Small intestine (tissue), 7 donors: ENCODE measurements around the gene SPATA33. TPM values are rescaled to one million over a fixed set of nuclear protein-coding genes. Genes with fewer than 3 reads are reported as not detected.

Source experiments
- DNase-seq, 2 donors: peaks; one replicate each; pipeline versions ENCODE4 v3.0.0 to v3.0.0-alpha.2; 2013
- FAIRE-seq: peaks from 2 replicates; lab custom pipeline; 2012; peaks lifted over from hg19 to GRCh38; lab: Jason Lieb, UNC
- H3K27ac ChIP-seq, 3 donors: one replicate each; pipeline ENCODE4 v1.5.1; 2013; ENCODE audit warnings: low read length in 2 of 3, mild to moderate bottlenecking in 2 of 3, control low read depth in 1 of 3, inconsistent platforms in 1 of 3, low read depth in 1 of 3, moderate library complexity in 1 of 3
- H3K27me3 ChIP-seq, 3 donors: one replicate each; pipeline ENCODE4 v1.6.1; 2013; ENCODE audit warnings: low read length in 3 of 3, inconsistent platforms in 1 of 3; ENCODE audit not compliant: control insufficient read depth in 3 of 3, insufficient read depth in 3 of 3
- H3K36me3 ChIP-seq, 3 donors: one replicate each; pipeline ENCODE4 v1.6.1; 2013; ENCODE audit warnings: low read length in 3 of 3, inconsistent platforms in 1 of 3, low read depth in 1 of 3, mild to moderate bottlenecking in 1 of 3, moderate library complexity in 1 of 3; ENCODE audit not compliant: control insufficient read depth in 3 of 3, insufficient read depth in 2 of 3
- H3K4me1 ChIP-seq, 3 donors: one replicate each; pipeline ENCODE4 v1.6.1; 2013; ENCODE audit warnings: low read length in 2 of 3, inconsistent platforms in 1 of 3, low read depth in 1 of 3, mild to moderate bottlenecking in 1 of 3, moderate library complexity in 1 of 3; ENCODE audit not compliant: control insufficient read depth in 3 of 3, insufficient read depth in 2 of 3
- H3K4me3 ChIP-seq, 3 donors: one replicate each; pipeline ENCODE4 v1.5.1; 2013; ENCODE audit warnings: low read length in 3 of 3, control low read depth in 1 of 3, inconsistent platforms in 1 of 3, low read depth in 1 of 3, mild to moderate bottlenecking in 1 of 3, moderate library complexity in 1 of 3
- H3K9me3 ChIP-seq, 2 donors: one replicate each; pipeline ENCODE4 v1.6.1; 2013; ENCODE audit warnings: low read depth in 1 of 2, low read length in 1 of 2; ENCODE audit not compliant: control insufficient read depth in 2 of 2, insufficient read depth in 1 of 2
- WGBS, 3 donors: extraction: QIAGEN DNeasy Blood & Tissue Kit; methylation state at CpG; one replicate each; pipeline ENCODE4 v1.1.7; 2013; 5-methylcytosine and 5-hydroxymethylcytosine counted together
- polyA plus RNA-seq, 4 donors: library from polyadenylated mRNA; stranded (reverse) in 3 of 4; unstranded in 1 of 4; fragments of 200-250 nt in 3 of 4; fragments of 120-200 nt in 1 of 4; gene quantifications; one replicate each; pipeline versions ENCODE4 v1.2.1 to v1.2.3, GENCODE V29; 2013
- donor health status: healthy with polysubstance abuse.
- donor health status: control.
- donor health status: control.
- donor health status: Bipolar disorder and iron deficiency.
- donor health status: healthy.

Gene SPATA33
- polyA plus RNA-seq, 4 donors: 6.5 to 17.0 (median 8.1) TPM

GRCh38 chr16:89708481-89708931 is 50.9 kb downstream of the SPATA33 start:
- no peaks in the 10 kb centered on the region for H3K9me3 ChIP-seq
- no peak overlapping the region for H3K4me3 ChIP-seq
- no peak overlapping the region for H3K27ac ChIP-seq
- 46 to 82% (median 76%) methylated on average over 14 to 19 of the region's 19 CpGs for WGBS, 3 donors
- H3K36me3 ChIP-seq: peaks cover 0 to 36% (median 0%) of the 10 kb centered on the region in 3 donors
- DNase-seq: peak in 1 of 2 donors; percentile 68
- no peaks in the 10 kb centered on the region for H3K4me1 ChIP-seq
- H3K27me3 ChIP-seq: peaks cover 0 to 5% (median 0%) of the 10 kb centered on the region in 3 donors
- no peak for FAIRE-seq

DNA sequence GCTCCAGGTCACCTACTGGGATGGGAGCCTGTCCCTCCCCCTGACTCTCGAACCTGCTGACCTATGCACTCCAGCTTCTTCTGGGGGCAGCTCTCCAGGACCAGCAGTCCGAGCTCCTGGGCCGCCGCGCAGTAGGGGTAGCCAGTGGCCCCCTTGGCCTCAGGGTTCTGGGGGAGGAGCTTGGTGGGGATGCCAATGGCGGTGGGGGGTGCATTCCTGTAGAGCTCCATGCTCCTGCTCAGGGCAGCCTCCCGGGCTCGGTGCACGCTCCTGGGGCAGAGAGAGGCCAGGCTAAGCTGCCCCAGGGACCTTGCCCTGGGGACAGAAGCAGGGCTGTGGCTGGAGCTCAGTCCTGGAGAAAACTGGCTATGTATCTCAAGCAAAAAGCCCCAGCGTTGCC is 51.5 kb downstream of the SPATA33 start:
- Histone ChIP-seq H3K9me3 (no peaks in the 10 kb centered on the region), H3K4me1 (no peaks in the 10 kb centered on the region), H3K4me3 (no peak overlapping the region), H3K27ac (no peak overlapping the region), H3K27me3 (peaks cover 0 to 5% (median 0%) of the 10 kb centered on the region in 3 donors), H3K36me3 (peaks cover 0 to 39% (median 0%) of the 10 kb centered on the region in 3 donors)
- DNase-seq: no peak
- 81 to 94% (median 87%) methylated on average over 10 of the region's 10 CpGs for WGBS, 3 donors
- no peak for FAIRE-seq

DNA sequence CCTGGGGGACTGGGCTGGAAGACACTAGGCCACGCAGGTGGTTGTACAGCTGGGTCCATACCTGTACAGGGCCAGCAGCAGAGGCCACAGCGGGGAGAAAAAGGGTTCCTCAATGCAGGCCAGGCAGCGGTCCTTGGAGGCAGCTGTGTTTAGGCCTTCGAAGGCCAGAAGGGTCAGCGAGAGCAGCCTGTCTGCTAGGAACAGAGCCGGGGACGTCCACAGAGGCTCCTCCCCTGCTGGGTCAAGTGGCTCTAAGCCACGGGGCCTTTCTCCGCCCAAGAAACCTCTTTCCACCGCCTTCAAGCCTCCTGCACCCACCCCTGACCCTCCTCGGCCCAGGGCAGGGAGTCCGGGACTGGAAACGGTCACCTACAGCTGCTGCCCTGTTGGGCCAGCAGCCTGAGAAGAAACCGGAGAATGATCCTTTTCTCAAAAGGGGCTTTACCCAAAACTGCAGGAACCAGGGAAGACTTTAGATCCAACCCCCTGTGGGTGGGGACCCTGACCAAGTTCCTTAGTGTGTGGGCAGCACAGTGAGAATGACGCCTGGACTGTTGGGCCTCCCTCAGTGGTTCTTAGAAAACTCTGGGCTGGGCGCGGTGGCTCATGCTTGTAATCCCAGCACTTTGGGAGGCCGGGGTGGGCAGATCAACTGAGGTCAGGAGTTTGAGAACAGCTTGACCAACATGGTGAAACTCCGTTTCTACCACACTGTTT is 52.2 kb downstream of the SPATA33 start:
- WGBS, 3 donors: 84 to 90% (median 90%) methylated on average over 19 of the region's 19 CpGs
- Histone ChIP-seq H3K36me3 (peaks cover 0 to 43% (median 0%) of the 10 kb centered on the region in 3 donors), H3K9me3 (no peaks in the 10 kb centered on the region), H3K4me1 (no peaks in the 10 kb centered on the region), H3K27me3 (peaks cover 0 to 5% (median 0%) of the 10 kb centered on the region in 3 donors), H3K27ac (no peak overlapping the region), H3K4me3 (no peak overlapping the region)
- DNase-seq (no peak), FAIRE-seq (no peak)

GRCh38 chr16:89710709-89711564 is 53.3 kb downstream of the SPATA33 start:
- Histone ChIP-seq H3K27ac (no peak overlapping the region), H3K9me3 (no peaks in the 10 kb centered on the region), H3K4me1 (no peaks in the 10 kb centered on the region), H3K36me3 (peaks cover 0 to 49% (median 0%) of the 10 kb centered on the region in 3 donors), H3K27me3 (peaks cover 0 to 5% (median 0%) of the 10 kb centered on the region in 3 donors), H3K4me3 (no peak overlapping the region)
- 82 to 86% (median 85%) methylated on average over 44 to 63 of the region's 63 CpGs for WGBS, 3 donors
- FAIRE-seq (no peak), DNase-seq (no peak)

DNA sequence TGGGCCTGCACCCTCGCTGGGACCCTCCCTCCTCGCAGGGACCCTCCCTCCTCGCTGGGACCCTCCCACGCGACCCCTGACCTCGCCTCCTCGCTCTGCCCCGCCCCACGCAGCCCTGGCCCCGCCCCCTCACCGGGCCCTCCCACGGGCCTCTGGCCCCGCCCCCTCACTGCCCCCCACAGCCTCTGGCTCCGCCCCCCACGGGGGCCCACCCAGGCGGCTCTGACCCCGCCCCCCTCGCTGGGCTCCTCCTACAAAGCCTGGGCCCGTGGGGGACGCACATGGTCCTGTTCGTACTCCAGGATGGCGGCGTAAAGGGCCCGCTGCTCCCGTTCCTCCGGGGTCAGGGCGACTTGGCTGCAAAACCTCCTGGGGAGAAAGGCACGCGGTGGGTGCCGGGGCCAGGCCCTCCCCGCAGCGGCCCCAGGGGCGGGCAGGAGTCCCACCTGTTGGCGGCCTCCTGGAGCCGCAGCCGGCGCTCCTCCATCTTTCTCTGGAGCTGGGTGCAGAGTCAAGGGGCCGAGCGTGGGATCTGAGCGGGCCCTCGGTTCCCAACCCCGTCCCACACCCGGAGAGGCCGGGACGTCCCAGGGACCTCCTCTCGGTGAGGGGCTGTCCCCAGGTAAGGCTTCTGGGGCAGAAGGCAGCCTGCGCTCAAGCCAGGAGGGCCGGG is 54.1 kb downstream of the SPATA33 start:
- H3K9me3 ChIP-seq: no peaks in the 10 kb centered on the region
- H3K36me3 ChIP-seq: peaks cover 0 to 56% (median 0%) of the 10 kb centered on the region in 3 donors
- peaks cover 0 to 5% (median 0%) of the 10 kb centered on the region in 3 donors for H3K27me3 ChIP-seq
- FAIRE-seq: no peak
- WGBS, 3 donors: 1 to 4% (median 3%) methylated on average over 41 to 48 of the region's 48 CpGs
- peak overlapping the region; percentile 12 to 55 (median 36) for H3K4me3 ChIP-seq
- H3K27ac ChIP-seq: no peak overlapping the region
- peak; percentile 41 to 69 for DNase-seq
- no peaks in the 10 kb centered on the region for H3K4me1 ChIP-seq

- peaks cover 0 to 54% (median 0%) of the 10 kb centered on the region in 3 donors for H3K36me3 ChIP-seq
- FAIRE-seq (no peak), DNase-seq (no peak)
- no peak overlapping the region for H3K27ac ChIP-seq
- no peaks in the 10 kb centered on the region for H3K9me3 ChIP-seq
- H3K4me3 ChIP-seq: peak overlapping the region; percentile 12 to 55 (median 36)
- WGBS, 3 donors: 7 to 13% (median 11%) methylated on average over 21 to 22 of the region's 22 CpGs
- no peaks in the 10 kb centered on the region for H3K4me1 ChIP-seq
- H3K27me3 ChIP-seq: peaks cover 0 to 5% (median 0%) of the 10 kb centered on the region in 3 donors
Observed at GRCh38 chr16:89712274-89712781, 54.7 kb downstream of the SPATA33 start.

DNA sequence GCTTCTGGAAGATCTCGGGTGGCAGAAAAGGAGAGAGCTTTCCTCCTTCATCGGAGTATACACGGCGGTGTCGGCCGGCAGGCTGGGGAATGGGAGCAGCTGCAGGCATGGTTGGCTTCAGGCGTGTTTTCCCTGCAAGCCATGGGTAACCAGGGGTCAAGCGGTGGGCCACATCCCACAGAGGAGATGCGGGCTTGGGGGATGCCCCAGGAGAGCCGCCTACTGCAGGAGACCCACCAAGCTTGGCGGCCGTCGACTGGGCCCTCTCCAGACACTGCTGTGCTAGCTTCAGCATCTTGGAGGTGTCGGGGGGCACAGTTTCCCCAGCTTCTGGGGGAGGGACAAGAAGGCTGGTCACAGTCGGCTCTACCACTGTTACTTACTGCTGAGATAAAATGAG is 58.9 kb downstream of the SPATA33 start:
- Histone ChIP-seq H3K36me3 (peaks cover 0 to 39% (median 0%) of the 10 kb centered on the region in 3 donors), H3K4me3 (no peak overlapping the region), H3K9me3 (no peaks in the 10 kb centered on the region), H3K4me1 (peaks cover 0 to 23% (median 4%) of the 10 kb centered on the region in 3 donors), H3K27ac (no peak overlapping the region), H3K27me3 (peaks cover 0 to 5% (median 0%) of the 10 kb centered on the region in 3 donors)
- FAIRE-seq (no peak), DNase-seq (no peak)
- WGBS, 3 donors: 92 to 94% (median 92%) methylated on average over 14 to 15 of the region's 15 CpGs
